Measurements from ENCODE around the gene NR4A3.

GRCh38 chr9:99828417-99829176 is 6.9 kb downstream of the NR4A3 start:
- no peak for TF ChIP-seq EZH2phosphoT487 (IDR thresholded peaks at IDR 0.05; ENCODE audit: borderline replicate concordance)
- TF ChIP-seq CTCF (conservative IDR thresholded peaks at IDR 0.05; ENCODE audit: low read length), result no peak

Data from Loucy (cell line).